Measurements from ENCODE around the gene PLEKHM2.
A peak's percentile ranks its signal among the peaks of the same experiment; 100 is the strongest.

PLEKHM2 gene

DNA sequence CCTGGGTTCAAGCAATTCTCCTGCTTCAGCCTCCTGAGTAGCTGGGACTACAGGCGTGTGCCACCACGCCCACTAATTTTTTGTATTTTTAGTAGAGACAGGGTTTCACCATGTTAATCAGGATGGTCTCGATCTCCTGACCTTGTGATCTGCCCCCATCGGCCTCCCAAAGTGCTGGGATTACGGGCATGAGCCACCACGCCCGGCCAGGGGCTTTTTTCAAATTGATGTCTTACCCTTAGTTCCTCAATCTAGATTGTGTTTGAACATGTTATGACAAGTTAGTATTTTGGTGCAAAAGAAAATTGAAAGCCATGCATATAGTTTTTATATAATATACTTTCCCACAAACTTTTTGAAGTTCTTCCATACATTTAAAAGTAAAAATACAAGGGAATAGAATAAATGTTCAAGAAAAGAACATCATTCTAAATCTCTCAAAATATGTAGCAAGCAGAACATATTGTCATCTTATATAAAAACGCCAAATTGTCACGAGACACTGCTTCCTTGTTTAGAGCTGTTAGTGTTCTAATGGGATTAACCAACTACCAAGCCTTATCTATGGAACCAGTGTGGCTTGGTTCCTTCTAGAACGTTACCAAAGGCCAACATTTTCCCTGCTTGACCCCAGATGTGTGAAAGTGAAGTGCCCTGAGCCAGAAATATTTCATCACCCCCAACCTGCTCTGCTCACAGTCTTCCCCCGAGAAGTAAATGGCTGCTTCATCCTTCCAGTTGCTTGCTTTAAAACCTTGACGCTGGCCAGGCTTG, 9.5 kb upstream of the PLEKHM2 start:
- Histone ChIP-seq H3K4me3 (replicated peaks; ENCODE audit: insufficient read depth, low read length) (no peak overlapping the region), H3K27ac (replicated peaks) (peak overlapping the region; percentile 37)

GRCh38 chr1:15676010-15676409, 8.1 kb upstream of the PLEKHM2 start:
- TF ChIP-seq POLR2AphosphoS5 (IDR thresholded peaks at IDR 0.05; ENCODE audit: low read depth) (no peak), GABPA (IDR thresholded peaks at IDR 0.05; ENCODE audit: low read depth) (no peak), SPI1 (IDR thresholded peaks at IDR 0.05; ENCODE audit: borderline replicate concordance, low read depth) (no peak)
- TF ChIP-seq, protein P1, sequence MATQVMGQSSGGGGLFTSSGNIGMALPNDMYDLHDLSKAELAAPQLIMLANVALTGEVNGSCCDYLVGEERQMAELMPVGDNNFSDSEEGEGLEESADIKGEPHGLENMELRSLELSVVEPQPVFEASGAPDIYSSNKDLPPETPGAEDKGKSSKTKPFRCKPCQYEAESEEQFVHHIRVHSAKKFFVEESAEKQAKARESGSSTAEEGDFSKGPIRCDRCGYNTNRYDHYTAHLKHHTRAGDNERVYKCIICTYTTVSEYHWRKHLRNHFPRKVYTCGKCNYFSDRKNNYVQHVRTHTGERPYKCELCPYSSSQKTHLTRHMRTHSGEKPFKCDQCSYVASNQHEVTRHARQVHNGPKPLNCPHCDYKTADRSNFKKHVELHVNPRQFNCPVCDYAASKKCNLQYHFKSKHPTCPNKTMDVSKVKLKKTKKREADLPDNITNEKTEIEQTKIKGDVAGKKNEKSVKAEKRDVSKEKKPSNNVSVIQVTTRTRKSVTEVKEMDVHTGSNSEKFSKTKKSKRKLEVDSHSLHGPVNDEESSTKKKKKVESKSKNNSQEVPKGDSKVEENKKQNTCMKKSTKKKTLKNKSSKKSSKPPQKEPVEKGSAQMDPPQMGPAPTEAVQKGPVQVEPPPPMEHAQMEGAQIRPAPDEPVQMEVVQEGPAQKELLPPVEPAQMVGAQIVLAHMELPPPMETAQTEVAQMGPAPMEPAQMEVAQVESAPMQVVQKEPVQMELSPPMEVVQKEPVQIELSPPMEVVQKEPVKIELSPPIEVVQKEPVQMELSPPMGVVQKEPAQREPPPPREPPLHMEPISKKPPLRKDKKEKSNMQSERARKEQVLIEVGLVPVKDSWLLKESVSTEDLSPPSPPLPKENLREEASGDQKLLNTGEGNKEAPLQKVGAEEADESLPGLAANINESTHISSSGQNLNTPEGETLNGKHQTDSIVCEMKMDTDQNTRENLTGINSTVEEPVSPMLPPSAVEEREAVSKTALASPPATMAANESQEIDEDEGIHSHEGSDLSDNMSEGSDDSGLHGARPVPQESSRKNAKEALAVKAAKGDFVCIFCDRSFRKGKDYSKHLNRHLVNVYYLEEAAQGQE (IDR thresholded peaks at IDR 0.05; ENCODE audit: insufficient replicate concordance, low read depth): no peak
- TF ChIP-seq, protein P2, sequence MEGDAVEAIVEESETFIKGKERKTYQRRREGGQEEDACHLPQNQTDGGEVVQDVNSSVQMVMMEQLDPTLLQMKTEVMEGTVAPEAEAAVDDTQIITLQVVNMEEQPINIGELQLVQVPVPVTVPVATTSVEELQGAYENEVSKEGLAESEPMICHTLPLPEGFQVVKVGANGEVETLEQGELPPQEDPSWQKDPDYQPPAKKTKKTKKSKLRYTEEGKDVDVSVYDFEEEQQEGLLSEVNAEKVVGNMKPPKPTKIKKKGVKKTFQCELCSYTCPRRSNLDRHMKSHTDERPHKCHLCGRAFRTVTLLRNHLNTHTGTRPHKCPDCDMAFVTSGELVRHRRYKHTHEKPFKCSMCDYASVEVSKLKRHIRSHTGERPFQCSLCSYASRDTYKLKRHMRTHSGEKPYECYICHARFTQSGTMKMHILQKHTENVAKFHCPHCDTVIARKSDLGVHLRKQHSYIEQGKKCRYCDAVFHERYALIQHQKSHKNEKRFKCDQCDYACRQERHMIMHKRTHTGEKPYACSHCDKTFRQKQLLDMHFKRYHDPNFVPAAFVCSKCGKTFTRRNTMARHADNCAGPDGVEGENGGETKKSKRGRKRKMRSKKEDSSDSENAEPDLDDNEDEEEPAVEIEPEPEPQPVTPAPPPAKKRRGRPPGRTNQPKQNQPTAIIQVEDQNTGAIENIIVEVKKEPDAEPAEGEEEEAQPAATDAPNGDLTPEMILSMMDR (IDR thresholded peaks at IDR 0.05; ENCODE audit: insufficient read depth, low read length): no peak
- H3K27me3 ChIP-seq (ENCODE audit: insufficient read depth, poor library complexity, severe bottlenecking): no peaks in the 10 kb centered on the region

More for the DNA sequence above, 9.5 kb upstream of the PLEKHM2 start:
- no peak for TF ChIP-seq GABPA (IDR thresholded peaks at IDR 0.05; ENCODE audit: low read depth)
- no peak for TF ChIP-seq POLR2AphosphoS5 (IDR thresholded peaks at IDR 0.05; ENCODE audit: low read depth)
- TF ChIP-seq, protein P2 (IDR thresholded peaks at IDR 0.05; ENCODE audit: insufficient read depth, low read length): no peak
- no peak for TF ChIP-seq SPI1 (IDR thresholded peaks at IDR 0.05; ENCODE audit: borderline replicate concordance, low read depth)
- TF ChIP-seq, protein P1 (IDR thresholded peaks at IDR 0.05; ENCODE audit: insufficient replicate concordance, low read depth): no peak
- no peaks in the 10 kb centered on the region for H3K27me3 ChIP-seq (ENCODE audit: insufficient read depth, poor library complexity, severe bottlenecking)
- DNase-seq (ENCODE audit: low read depth in 1 of 2, low spot score in 1 of 2): peak in 1 of 2 experiments; percentile 44

DNA sequence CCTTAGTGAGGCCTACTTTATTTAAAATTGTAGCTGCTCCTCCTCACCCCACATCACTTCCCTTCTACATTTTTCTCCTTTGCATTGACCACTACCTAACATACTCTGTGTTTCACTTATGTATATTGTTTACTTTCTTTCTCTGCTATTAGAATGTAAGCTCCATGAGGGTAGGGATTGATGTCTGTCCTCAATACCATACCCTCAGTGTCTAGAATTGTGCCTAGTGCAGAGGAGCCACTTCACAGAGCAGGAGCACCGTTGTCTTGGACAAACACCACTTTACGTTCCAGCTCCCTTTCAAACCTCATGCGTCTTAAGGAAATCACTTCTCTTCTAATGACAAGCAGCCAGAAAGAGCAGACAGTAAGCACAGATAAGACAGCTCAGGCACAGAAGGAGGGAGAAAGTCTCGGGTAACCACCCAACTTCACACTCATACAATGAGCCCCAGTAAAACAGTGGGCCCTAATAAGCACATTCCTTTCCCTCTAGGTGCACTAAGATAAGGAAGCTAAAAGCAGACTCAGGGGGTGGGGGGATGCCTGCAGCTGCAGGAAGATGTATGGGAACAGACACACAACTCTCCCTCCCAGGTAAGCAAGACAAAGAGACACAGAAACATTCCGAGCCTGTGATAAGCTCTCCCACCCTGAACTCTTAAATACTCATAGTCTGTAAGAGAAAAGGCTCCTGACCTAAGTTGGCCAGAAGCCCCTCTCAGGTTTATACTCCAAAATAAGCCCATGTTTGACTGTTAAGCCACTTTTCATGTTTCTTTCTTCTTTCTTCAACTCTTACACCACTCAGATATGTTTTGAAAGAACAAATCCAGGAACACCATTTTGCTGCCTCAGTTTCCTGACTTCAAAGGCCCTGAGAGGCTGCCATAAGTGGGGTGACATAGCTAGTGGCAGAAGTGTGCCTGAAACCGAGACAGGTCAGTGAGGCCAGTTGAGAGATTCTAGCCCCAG, 7.1 kb upstream of the PLEKHM2 start:
- H3K27me3 ChIP-seq (ENCODE audit: insufficient read depth, poor library complexity, severe bottlenecking): no peaks in the 10 kb centered on the region
- H3K27ac ChIP-seq (replicated peaks): no peak overlapping the region
- TF ChIP-seq POLR2AphosphoS5 (IDR thresholded peaks at IDR 0.05; ENCODE audit: low read depth): no peak
- no peak for TF ChIP-seq GABPA (IDR thresholded peaks at IDR 0.05; ENCODE audit: low read depth)
- TF ChIP-seq, protein P1 (IDR thresholded peaks at IDR 0.05; ENCODE audit: insufficient replicate concordance, low read depth): no peak
- TF ChIP-seq SPI1 (IDR thresholded peaks at IDR 0.05; ENCODE audit: borderline replicate concordance, low read depth): no peak
- TF ChIP-seq, protein P2 (IDR thresholded peaks at IDR 0.05; ENCODE audit: insufficient read depth, low read length): no peak
- DNase-seq (ENCODE audit: low read depth in 1 of 2, low spot score in 1 of 2): no peak
- H3K4me3 ChIP-seq (replicated peaks; ENCODE audit: insufficient read depth, low read length): no peak overlapping the region

More at GRCh38 chr1:15676010-15676409, 8.1 kb upstream of the PLEKHM2 start:
- Histone ChIP-seq H3K4me3 (replicated peaks; ENCODE audit: insufficient read depth, low read length) (no peak overlapping the region), H3K27ac (replicated peaks) (no peak overlapping the region; the same call in 1 of the 2 replicates)
- DNase-seq (ENCODE audit: low read depth in 1 of 2, low spot score in 1 of 2): no peak

Measured in HL-60 (cell line).